DOHH2 (cell line): Measurements from ENCODE around the gene TMEM130.

Experiments
- H3F3A ChIP-seq: fragments of 200-600 bp; sonication (generic), shearing (Covaris generic); 2 replicates; pipeline ENCODE4 v1.6.0; 2016; ENCODE audit warnings: antibody characterized with exemption, mild to moderate bottlenecking; ENCODE audit not compliant: control insufficient read depth, insufficient read depth
- H3K27ac ChIP-seq: fragments of 200-600 bp; sonication (generic); 2 replicates; pipeline ENCODE4 v1.5.1; 2014; ENCODE audit warnings: low read depth, mild to moderate bottlenecking, low read length, moderate library complexity
- H3K27me3 ChIP-seq: fragments of 200-600 bp; sonication (generic); 2 replicates; pipeline ENCODE4 v1.6.1; 2014; ENCODE audit warnings: mild to moderate bottlenecking, low read length, mixed read lengths; ENCODE audit not compliant: control insufficient read depth
- H3K36me3 ChIP-seq: fragments of 200-600 bp; sonication (generic); 2 replicates; pipeline ENCODE4 v1.6.1; 2014; ENCODE audit warnings: mild to moderate bottlenecking, low read length, moderate library complexity, mixed read lengths; ENCODE audit not compliant: control insufficient read depth
- H3K4me1 ChIP-seq: fragments of 200-600 bp; sonication (generic); 2 replicates; pipeline ENCODE4 v1.6.1; 2014; ENCODE audit warnings: mild to moderate bottlenecking, low read length, mixed read lengths; ENCODE audit not compliant: control insufficient read depth
- H3K4me2 ChIP-seq: fragments of 200-600 bp; sonication (generic); 2 replicates; pipeline ENCODE4 v1.6.0; 2014; ENCODE audit warnings: mild to moderate bottlenecking, low read length, moderate library complexity
- H3K4me3 ChIP-seq: fragments of 200-600 bp; sonication (generic); 2 replicates; pipeline ENCODE4 v1.5.1; 2014; ENCODE audit warnings: mild to moderate bottlenecking, low read length, mixed read lengths
- H3K79me2 ChIP-seq: fragments of 200-600 bp; sonication (generic); 2 replicates; pipeline ENCODE4 v1.6.1; 2014; ENCODE audit warnings: mild to moderate bottlenecking, low read length, mixed read lengths; ENCODE audit not compliant: control insufficient read depth
- H3K9me2 ChIP-seq: fragments of 200-600 bp; sonication (generic); replicated peaks from 2 replicates; pipeline ENCODE4 v1.6.1; 2014; ENCODE audit warnings: mild to moderate bottlenecking, low read length, mixed read lengths; ENCODE audit not compliant: control insufficient read depth
- H3K9me3 ChIP-seq: fragments of 200-600 bp; sonication (generic); 2 replicates; pipeline ENCODE4 v1.6.1; 2014; ENCODE audit warnings: antibody characterized with exemption, low read length, mixed read lengths; ENCODE audit not compliant: control insufficient read depth, insufficient read depth
- H4K20me1 ChIP-seq: fragments of 200-600 bp; sonication (generic); 2 replicates; pipeline ENCODE4 v1.6.0; 2014; ENCODE audit warnings: low read depth, mild to moderate bottlenecking, antibody characterized with exemption, low read length, moderate library complexity; ENCODE audit not compliant: control insufficient read depth, insufficient read depth
- CTCF ChIP-seq: fragments of 200-600 bp; sonication (generic); IDR thresholded peaks from one replicate; pipeline ENCODE4 v1.5.1; 2014; ENCODE audit warnings: antibody characterized with exemption, mild to moderate bottlenecking, low read depth, low read length; ENCODE audit not compliant: poor library complexity, severe bottlenecking
- EZH2phosphoT487 ChIP-seq: fragments of 200-600 bp; sonication (generic); IDR thresholded peaks from 2 replicates; pipeline ENCODE4 v1.6.1; 2017; ENCODE audit warnings: borderline replicate concordance, mild to moderate bottlenecking, antibody characterized with exemption, low read length, moderate library complexity, mixed read lengths

The TMEM130 gene

GRCh38 chr7:98863601-98864000 is 6.2 kb downstream of the TMEM130 start:
- Histone ChIP-seq H3K9me2 (no peaks in the 10 kb centered on the region), H3K27me3 (peaks cover 45% of the 10 kb centered on the region), H3K4me2 (no peak overlapping the region), H3K27ac (no peak overlapping the region), H3F3A (peaks cover 2% of the 10 kb centered on the region; the same call in 1 of the 2 replicates), H3K4me3 (no peak overlapping the region), H3K79me2 (no peaks in the 10 kb centered on the region), H4K20me1 (no peaks in the 10 kb centered on the region; the same call in 1 of the 2 replicates), H3K4me1 (no peaks in the 10 kb centered on the region), H3K9me3 (no peaks in the 10 kb centered on the region), H3K36me3 (no peaks in the 10 kb centered on the region)
- TF ChIP-seq CTCF = no peak
- no peak for TF ChIP-seq EZH2phosphoT487

- TF ChIP-seq CTCF (no peak), EZH2phosphoT487 (no peak)
- no peak overlapping the region for H3K4me3 ChIP-seq
- no peaks in the 10 kb centered on the region for H3F3A ChIP-seq
- no peak overlapping the region for H3K4me2 ChIP-seq
- peaks cover 45% of the 10 kb centered on the region for H3K27me3 ChIP-seq
- no peaks in the 10 kb centered on the region for H3K9me2 ChIP-seq
- no peaks in the 10 kb centered on the region for H4K20me1 ChIP-seq
- no peaks in the 10 kb centered on the region for H3K4me1 ChIP-seq
- H3K36me3 ChIP-seq = no peaks in the 10 kb centered on the region
- no peak overlapping the region for H3K27ac ChIP-seq
- no peaks in the 10 kb centered on the region for H3K79me2 ChIP-seq
- no peaks in the 10 kb centered on the region for H3K9me3 ChIP-seq
These were observed 6.9 kb downstream of the TMEM130 start for GRCh38 chr7:98862716-98863420.

GRCh38 chr7:98862203-98862602 is 7.6 kb downstream of the TMEM130 start:
- Histone ChIP-seq H4K20me1 (no peaks in the 10 kb centered on the region), H3K4me1 (no peaks in the 10 kb centered on the region), H3F3A (no peaks in the 10 kb centered on the region), H3K9me3 (no peaks in the 10 kb centered on the region), H3K36me3 (no peaks in the 10 kb centered on the region), H3K4me2 (no peak overlapping the region), H3K27me3 (peaks cover 40% of the 10 kb centered on the region), H3K9me2 (no peaks in the 10 kb centered on the region), H3K4me3 (no peak overlapping the region), H3K27ac (no peak overlapping the region), H3K79me2 (no peaks in the 10 kb centered on the region)
- no peak for TF ChIP-seq CTCF
- no peak for TF ChIP-seq EZH2phosphoT487
